ENCODE measurements around the gene DENND6B.

- TF ChIP-seq, protein P1, sequence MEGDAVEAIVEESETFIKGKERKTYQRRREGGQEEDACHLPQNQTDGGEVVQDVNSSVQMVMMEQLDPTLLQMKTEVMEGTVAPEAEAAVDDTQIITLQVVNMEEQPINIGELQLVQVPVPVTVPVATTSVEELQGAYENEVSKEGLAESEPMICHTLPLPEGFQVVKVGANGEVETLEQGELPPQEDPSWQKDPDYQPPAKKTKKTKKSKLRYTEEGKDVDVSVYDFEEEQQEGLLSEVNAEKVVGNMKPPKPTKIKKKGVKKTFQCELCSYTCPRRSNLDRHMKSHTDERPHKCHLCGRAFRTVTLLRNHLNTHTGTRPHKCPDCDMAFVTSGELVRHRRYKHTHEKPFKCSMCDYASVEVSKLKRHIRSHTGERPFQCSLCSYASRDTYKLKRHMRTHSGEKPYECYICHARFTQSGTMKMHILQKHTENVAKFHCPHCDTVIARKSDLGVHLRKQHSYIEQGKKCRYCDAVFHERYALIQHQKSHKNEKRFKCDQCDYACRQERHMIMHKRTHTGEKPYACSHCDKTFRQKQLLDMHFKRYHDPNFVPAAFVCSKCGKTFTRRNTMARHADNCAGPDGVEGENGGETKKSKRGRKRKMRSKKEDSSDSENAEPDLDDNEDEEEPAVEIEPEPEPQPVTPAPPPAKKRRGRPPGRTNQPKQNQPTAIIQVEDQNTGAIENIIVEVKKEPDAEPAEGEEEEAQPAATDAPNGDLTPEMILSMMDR (IDR thresholded peaks at IDR 0.05; ENCODE audit: extremely low read depth in 1 of 2, insufficient read depth in 1 of 2, low read depth in 1 of 2, low read length in 2 of 2), result no peak
- TF ChIP-seq, protein P2, sequence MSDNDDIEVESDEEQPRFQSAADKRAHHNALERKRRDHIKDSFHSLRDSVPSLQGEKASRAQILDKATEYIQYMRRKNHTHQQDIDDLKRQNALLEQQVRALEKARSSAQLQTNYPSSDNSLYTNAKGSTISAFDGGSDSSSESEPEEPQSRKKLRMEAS (IDR thresholded peaks at IDR 0.05; ENCODE audit: insufficient read depth, insufficient read length), result no peak
- no peak for TF ChIP-seq POLR2AphosphoS5 (IDR thresholded peaks at IDR 0.05; ENCODE audit: insufficient read depth, low read depth, low read length)
- no peak for TF ChIP-seq POLR2A (IDR thresholded peaks at IDR 0.05; ENCODE audit: low read depth, low read length)
- TF ChIP-seq EZH2 (IDR thresholded peaks at IDR 0.05; ENCODE audit: borderline replicate concordance, low read depth, low read length, severe bottlenecking), result no peak
Observed at GRCh38 chr22:50264104-50264745, 62.6 kb downstream of the DENND6B start.

All from endothelial cell of umbilical vein (primary cell).